ENCODE results near the gene SYNCRIP. TPM values are rescaled to one million over a fixed set of nuclear protein-coding genes. Genes with fewer than 3 reads are reported as not detected.
A peak's percentile ranks its signal among the peaks of the same experiment; 100 is the strongest.

Gene SYNCRIP
- total RNA-seq, 1 experiment from 2014 or later, result 189 TPM

DNA sequence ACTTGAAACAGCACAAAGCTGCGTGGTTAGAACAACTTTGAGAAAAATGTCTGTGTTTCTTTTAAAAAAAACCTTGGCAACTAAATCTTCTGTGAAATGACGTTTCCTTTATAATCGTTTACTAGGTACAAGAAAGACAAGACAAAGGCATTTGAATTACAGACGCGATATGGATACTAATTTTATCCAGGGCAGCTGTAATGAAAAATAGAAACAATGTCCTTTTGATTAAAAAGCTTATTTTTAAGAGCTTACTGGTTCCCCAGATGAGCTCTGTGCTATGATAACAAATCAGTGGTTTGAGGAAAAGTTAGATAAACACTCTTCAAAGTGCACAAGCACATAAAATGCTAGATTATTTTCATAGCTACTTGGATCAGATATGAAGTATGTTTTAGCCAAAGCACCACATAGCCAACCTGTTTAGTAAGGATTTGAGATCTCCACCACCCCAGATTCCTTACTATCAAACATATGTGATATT, 1.6 kb upstream of the SYNCRIP start:
- intact Hi-C loops (cut with micrococcal nuclease), result no loop called here
- TSS peak; percentile 92 for BruUV-seq (replicated peaks)
- peak overlapping the region; percentile 87 for H3K9ac ChIP-seq (ENCODE audit: low read length)
- ChIA-PET RAD21 (ENCODE audit: low non-redundant PET in 1 of 2, low total read pairs in 2 of 2, uncharacterized antibody in 2 of 2, unreplicated experiment in 2 of 2) (no interaction called here), CTCF (interaction anchor here (1.9 kb wide), 1 partner anchor 16 kb away, joined by 10 read pairs; no protein-coding TSS in a partner anchor), POLR2A (interaction anchor here (0.8 to 8.5 kb wide), 4 partner anchors 9 to 194 kb away, joined by 3 to 192 read pairs (median 9); partner anchors contain the start of gene NT5E)
- H3K36me3 ChIP-seq (ENCODE audit: control insufficient read depth in 1 of 2, insufficient read depth in 2 of 2, low read length in 2 of 2), result peaks cover 17 to 28% of the 10 kb centered on the region in 2 experiments
- H3K9me2 ChIP-seq (ENCODE audit: insufficient read depth), result no peaks in the 10 kb centered on the region
- H3K9me3 ChIP-seq (ENCODE audit: control insufficient read depth in 1 of 2, insufficient read depth in 1 of 2, low read depth in 1 of 2, low read length in 2 of 2), result no peaks in the 10 kb centered on the region
- no peak overlapping the region for H2AFZ ChIP-seq (ENCODE audit: low read depth, low read length, poor library complexity, severe bottlenecking)
- peak overlapping the region; percentile 98 for H3K27ac ChIP-seq (ENCODE audit: low read depth, low read length)
- H3K4me2 ChIP-seq (ENCODE audit: low read length), result peak overlapping the region; percentile 74
- peaks cover 20% of the 10 kb centered on the region for H4K20me1 ChIP-seq (ENCODE audit: insufficient read depth)
- no peak for ATAC-seq
- H3K4me1 ChIP-seq (ENCODE audit: control insufficient read depth in 1 of 2, insufficient read depth in 2 of 2, low read length in 2 of 2), result peaks cover 9 to 32% of the 10 kb centered on the region in 2 experiments; a peak in 3 of 4 replicates
- peaks cover 37% of the 10 kb centered on the region for H3K79me2 ChIP-seq (ENCODE audit: insufficient read depth, low read length)
- no peak for DNase-seq (ENCODE audit: low read depth, low spot score)
- H3K4me3 ChIP-seq (replicated peaks in 1 of 2; ENCODE audit: low read depth in 1 of 2, low read length in 2 of 2), result peak overlapping the region; percentile 55 to 58
- H3K27me3 ChIP-seq (ENCODE audit: insufficient read depth, low read length), result no peaks in the 10 kb centered on the region
- TF ChIP-seq SRF (IDR thresholded peaks at IDR 0.05; ENCODE audit: low read depth) (no peak), SP1 (IDR thresholded peaks at IDR 0.05; ENCODE audit: low read depth) (no peak), ZFX (IDR thresholded peaks at IDR 0.05) (0 out of 2 replicates have a peak, but pooled peaks have one; percentile 4), POLR2A (IDR thresholded peaks at IDR 0.05; ENCODE audit: borderline replicate concordance, extremely low read depth, insufficient read depth, insufficient read length) (no peak), CBX3 (IDR thresholded peaks at IDR 0.05; ENCODE audit: low read depth) (peak; percentile 18), EGR1 (IDR thresholded peaks at IDR 0.05; ENCODE audit: low read depth) (no peak), TCF7L2 (IDR thresholded peaks at IDR 0.05; ENCODE audit: borderline replicate concordance, extremely low read depth, insufficient read depth, insufficient read length) (no peak)
- TF ChIP-seq, protein P1, sequence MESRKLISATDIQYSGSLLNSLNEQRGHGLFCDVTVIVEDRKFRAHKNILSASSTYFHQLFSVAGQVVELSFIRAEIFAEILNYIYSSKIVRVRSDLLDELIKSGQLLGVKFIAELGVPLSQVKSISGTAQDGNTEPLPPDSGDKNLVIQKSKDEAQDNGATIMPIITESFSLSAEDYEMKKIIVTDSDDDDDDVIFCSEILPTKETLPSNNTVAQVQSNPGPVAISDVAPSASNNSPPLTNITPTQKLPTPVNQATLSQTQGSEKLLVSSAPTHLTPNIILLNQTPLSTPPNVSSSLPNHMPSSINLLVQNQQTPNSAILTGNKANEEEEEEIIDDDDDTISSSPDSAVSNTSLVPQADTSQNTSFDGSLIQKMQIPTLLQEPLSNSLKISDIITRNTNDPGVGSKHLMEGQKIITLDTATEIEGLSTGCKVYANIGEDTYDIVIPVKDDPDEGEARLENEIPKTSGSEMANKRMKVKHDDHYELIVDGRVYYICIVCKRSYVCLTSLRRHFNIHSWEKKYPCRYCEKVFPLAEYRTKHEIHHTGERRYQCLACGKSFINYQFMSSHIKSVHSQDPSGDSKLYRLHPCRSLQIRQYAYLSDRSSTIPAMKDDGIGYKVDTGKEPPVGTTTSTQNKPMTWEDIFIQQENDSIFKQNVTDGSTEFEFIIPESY (IDR thresholded peaks at IDR 0.05; ENCODE audit: extremely low read depth, insufficient replicate concordance, low read length), result no peak
- TF ChIP-seq, protein P2, sequence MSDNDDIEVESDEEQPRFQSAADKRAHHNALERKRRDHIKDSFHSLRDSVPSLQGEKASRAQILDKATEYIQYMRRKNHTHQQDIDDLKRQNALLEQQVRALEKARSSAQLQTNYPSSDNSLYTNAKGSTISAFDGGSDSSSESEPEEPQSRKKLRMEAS (IDR thresholded peaks at IDR 0.05), result no peak

Data from HCT116 (cell line).